ENCODE data around the gene MAFF. TPM values are rescaled to one million over a fixed set of nuclear protein-coding genes. Genes with fewer than 3 reads are reported as not detected.
A peak's percentile ranks its signal among the peaks of the same experiment; 100 is the strongest.
"Not testable (repeated sequence)": the region's sequence is repeated elsewhere in the genome, so short reads cannot be mapped to it uniquely, and the experiment has no call there.

Gene MAFF
- polyA plus RNA-seq, 1 donor = 20.2 TPM

DNA sequence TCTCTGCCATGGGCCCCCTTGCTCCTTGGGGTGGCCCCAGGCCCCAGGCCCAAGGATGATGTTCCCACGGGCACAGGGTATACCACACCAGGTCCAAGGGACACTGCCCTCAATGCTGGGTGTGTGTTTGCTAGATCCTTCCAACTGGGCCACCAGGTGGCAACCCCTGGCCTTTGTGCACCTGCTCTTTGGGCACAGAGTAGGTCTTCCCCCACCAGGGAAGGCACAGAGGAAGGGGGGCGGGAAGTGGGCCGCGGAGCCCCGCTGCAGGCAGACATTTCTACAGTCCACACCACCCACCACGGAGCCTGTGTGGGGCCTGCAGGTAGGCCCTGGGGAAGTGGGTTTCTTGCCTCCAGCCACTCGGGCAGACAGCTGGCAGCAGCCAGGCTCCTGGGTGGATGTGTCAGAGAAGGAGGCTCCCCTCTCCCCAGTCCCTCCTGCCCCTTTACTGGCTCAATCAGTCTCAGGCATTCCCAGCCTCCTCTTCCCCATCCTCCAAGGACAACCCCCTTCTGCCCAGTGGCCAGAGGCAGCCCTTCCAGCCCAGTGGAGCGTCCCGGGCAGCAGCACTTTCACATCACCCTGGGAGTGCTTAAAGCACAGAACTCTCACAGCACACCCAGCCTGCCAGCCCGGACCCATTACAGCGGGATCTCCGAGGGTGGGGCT, 21.6 kb downstream of the MAFF start:
- Histone ChIP-seq H3K9me3 (ENCODE audit: control insufficient read depth, low read depth, low read length) (no peaks in the 10 kb centered on the region), H3K27me3 (ENCODE audit: control insufficient read depth, insufficient read depth, low read length) (no peaks in the 10 kb centered on the region), H3K4me3 (ENCODE audit: low read length) (no peak overlapping the region), H3K36me3 (ENCODE audit: control insufficient read depth, insufficient read depth, low read length) (peaks cover 73% of the 10 kb centered on the region), H3K4me1 (ENCODE audit: control insufficient read depth, insufficient read depth, low read length) (peaks cover 23% of the 10 kb centered on the region), H3K27ac (ENCODE audit: low read length) (no peak overlapping the region)
- no CpG with 5 or more reads among the region's 12 CpGs for WGBS (ENCODE audit: insufficient coverage, low lambda C conversion rate)
- DNase-seq = no peak

DNA sequence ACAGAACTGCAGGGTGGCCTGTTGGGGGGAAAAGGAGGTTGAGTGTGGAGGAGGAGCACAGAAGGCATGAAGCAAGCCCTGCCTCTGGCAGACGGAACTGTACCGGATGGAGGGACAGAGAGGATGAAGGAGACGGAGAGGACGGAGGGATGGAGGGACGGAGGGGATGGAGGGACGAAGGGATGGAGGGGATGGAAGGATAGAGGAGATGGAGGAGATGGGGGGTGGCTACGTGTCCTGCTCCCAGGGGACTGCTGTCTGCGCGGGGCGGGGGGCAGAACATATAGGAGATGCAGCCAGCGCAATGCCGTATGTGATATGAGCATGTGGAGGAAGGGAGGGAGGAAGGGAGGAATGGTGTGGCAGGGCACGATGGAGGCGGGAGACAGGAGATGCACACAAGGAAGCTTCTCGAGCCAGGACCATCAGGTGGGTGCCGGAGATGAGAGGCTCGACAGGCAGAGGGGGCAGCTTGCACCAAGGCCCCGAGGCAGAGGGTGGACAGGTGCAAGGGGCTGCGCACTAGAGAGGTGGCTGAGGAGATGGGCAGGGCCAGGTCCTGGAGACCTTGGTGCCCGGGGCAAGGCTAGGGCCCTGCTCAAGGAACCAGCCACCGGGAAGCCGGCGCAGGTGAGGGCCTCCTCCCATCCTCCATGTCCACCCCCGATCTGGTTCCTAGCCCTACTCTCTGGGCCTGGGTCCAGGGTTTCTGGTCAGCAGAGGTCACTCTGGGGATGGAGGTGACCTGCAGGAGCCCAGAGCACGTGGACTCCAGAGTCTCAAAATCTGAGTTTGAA, 25.3 kb downstream of the MAFF start:
- Histone ChIP-seq H3K27me3 (ENCODE audit: control insufficient read depth, insufficient read depth, low read length) (no peaks in the 10 kb centered on the region), H3K27ac (ENCODE audit: low read length) (no peak overlapping the region), H3K36me3 (ENCODE audit: control insufficient read depth, insufficient read depth, low read length) (peaks cover 85% of the 10 kb centered on the region), H3K9me3 (ENCODE audit: control insufficient read depth, low read depth, low read length) (no peaks in the 10 kb centered on the region), H3K4me1 (ENCODE audit: control insufficient read depth, insufficient read depth, low read length) (peaks cover 22% of the 10 kb centered on the region), H3K4me3 (ENCODE audit: low read length) (no peak overlapping the region)
- DNase-seq = no peak
- 94% methylated on average over 7 of the region's 25 CpGs for WGBS (ENCODE audit: insufficient coverage, low lambda C conversion rate)

DNA sequence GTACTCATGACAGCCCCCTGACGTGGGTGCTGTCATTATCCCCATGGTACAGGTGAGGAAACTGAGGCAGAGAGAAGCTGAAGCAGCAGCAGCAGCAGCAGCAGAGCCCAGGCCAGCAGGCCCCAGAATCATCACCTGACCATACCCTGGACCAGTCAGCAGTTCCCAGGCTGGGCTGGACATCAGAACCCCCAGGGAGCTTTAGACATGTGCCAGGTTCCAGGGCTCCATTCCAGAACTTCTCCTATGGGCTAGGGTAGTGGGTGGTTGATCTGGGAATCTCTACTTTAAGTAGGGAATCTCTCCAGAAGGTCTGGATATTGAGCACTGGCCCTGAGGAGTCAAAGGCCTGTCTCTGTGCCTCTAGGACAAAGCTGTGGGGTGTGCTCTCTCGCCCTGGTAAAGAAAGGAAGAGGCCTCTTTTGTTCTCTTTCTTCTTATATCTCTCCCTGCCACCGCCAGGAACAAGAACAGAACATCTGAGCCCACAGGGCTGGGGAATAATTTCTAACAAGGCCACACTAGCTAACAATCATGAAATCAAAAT, 26.6 kb downstream of the MAFF start:
- no peaks in the 10 kb centered on the region for H3K27me3 ChIP-seq (ENCODE audit: control insufficient read depth, insufficient read depth, low read length)
- H3K9me3 ChIP-seq (ENCODE audit: control insufficient read depth, low read depth, low read length) = no peaks in the 10 kb centered on the region
- H3K36me3 ChIP-seq (ENCODE audit: control insufficient read depth, insufficient read depth, low read length) = peaks cover 85% of the 10 kb centered on the region
- peak overlapping the region; percentile 55 for H3K27ac ChIP-seq (ENCODE audit: low read length)
- WGBS (ENCODE audit: insufficient coverage, low lambda C conversion rate) = no CpG with 5 or more reads among the region's 3 CpGs
- H3K4me3 ChIP-seq (ENCODE audit: low read length) = no peak overlapping the region
- no peak for DNase-seq
- peaks cover 22% of the 10 kb centered on the region for H3K4me1 ChIP-seq (ENCODE audit: control insufficient read depth, insufficient read depth, low read length)

DNA sequence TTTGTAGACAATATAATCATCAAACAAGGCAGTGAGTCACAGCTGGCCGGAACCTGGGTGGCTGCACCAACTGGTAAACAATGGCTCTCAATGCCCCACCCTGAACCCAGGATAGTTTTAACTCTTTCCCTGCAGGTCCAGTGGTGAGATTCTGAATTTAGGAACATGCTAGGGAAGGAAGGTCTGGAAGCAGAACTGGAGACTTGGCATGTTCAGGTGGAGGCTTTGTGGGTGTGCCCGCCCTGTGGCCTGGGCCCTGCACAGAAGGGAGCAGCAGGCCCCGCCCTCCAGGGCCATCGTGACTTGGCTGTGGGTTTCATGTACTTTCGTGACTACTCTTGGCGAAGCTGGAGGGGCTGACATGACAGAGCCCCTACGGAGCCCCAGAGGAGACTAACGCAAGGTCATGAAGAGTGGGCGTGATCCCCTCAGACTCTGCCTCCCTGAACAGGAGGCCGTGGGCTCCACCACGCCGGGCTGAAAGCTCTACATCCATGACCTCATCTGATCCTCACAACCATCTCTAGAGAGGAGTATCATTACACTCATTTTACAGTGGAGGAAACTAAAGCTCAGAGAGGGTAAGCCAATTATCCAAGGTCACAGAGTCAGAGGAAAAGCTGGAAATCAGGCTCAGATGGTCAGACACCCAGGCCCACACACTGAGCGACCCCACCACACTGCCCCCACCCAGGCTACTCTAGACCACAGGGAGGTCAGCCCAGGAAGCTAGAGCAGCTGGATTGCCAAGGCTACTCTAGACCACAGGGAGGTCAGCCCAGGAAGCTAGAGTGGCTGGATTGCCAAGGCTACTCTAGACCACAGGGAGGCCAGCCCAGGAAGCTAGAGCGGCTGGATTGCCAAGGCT, 27.3 kb downstream of the MAFF start:
- peaks cover 22% of the 10 kb centered on the region for H3K4me1 ChIP-seq (ENCODE audit: control insufficient read depth, insufficient read depth, low read length)
- H3K9me3 ChIP-seq (ENCODE audit: control insufficient read depth, low read depth, low read length) = no peaks in the 10 kb centered on the region
- peaks cover 84% of the 10 kb centered on the region for H3K36me3 ChIP-seq (ENCODE audit: control insufficient read depth, insufficient read depth, low read length)
- H3K27me3 ChIP-seq (ENCODE audit: control insufficient read depth, insufficient read depth, low read length) = no peaks in the 10 kb centered on the region
- peak; percentile 34 to 55 for DNase-seq
- H3K4me3 ChIP-seq (ENCODE audit: low read length) = no peak overlapping the region
- H3K27ac ChIP-seq (ENCODE audit: low read length) = peak overlapping the region; percentile 55
- WGBS (ENCODE audit: insufficient coverage, low lambda C conversion rate) = no CpG with 5 or more reads among the region's 14 CpGs

DNA sequence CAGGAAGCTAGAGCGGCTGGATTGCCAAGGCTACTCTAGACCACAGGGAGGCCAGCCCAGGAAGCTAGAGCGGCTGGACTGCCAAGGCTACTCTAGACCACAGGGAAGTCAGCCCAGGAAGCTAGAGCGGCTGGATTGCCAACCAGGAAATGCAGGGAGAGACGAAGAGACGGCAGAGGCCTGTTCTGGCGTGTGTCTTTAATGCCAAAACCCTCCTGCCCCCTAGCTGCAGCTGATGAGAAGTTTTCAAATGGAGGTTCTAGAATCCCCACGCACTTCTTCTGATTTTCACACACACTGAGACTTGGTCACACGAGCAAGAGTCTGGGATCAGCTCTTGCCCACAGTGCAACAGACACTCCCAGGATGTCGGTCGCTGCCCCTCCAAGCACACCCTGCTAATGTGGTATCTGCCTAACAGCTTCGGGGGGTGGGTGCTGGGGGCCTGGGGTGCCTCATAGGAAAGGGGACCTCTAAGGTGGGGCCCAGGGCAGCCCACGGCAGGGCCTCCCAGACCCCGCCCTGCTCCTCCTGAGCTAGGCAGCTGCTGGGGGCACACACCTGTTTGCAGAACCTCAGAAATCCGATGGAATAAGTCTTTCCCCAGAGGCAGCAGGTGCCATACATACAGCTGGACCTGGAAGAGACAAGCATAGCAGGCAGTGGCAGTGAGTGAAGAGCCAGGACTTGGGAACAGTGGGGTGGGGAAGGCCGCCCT, 28.5 kb downstream of the MAFF start:
- peak overlapping the region; percentile 9 for H3K27ac ChIP-seq (ENCODE audit: low read length)
- DNase-seq = peak; percentile 61 to 76
- peaks cover 22% of the 10 kb centered on the region for H3K4me1 ChIP-seq (ENCODE audit: control insufficient read depth, insufficient read depth, low read length)
- no peaks in the 10 kb centered on the region for H3K27me3 ChIP-seq (ENCODE audit: control insufficient read depth, insufficient read depth, low read length)
- H3K4me3 ChIP-seq (ENCODE audit: low read length) = no peak overlapping the region
- peaks cover 85% of the 10 kb centered on the region for H3K36me3 ChIP-seq (ENCODE audit: control insufficient read depth, insufficient read depth, low read length)
- 0% methylated on average over 1 of the region's 15 CpGs for WGBS (ENCODE audit: insufficient coverage, low lambda C conversion rate)
- H3K9me3 ChIP-seq (ENCODE audit: control insufficient read depth, low read depth, low read length) = no peaks in the 10 kb centered on the region

DNA sequence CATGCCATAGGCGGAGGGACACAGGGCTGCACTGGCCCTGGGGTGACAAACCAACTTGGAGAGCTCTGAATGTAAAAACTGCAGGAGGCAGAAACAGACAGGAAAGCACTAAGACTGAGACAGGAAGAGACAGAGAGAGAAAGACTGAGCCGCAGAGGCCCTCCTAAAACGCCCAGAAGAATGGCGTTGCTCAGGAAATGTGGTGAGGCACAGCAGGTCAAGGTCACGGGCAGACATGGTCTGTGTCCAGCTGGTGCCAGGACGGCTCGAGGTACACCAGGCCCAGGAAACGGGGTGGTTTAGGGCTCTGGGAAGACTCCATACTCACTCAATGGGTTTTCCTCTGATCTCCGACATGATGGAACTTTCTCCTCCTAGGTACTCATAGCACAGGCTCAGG, 29.1 kb downstream of the MAFF start:
- H3K9me3 ChIP-seq (ENCODE audit: control insufficient read depth, low read depth, low read length) = no peaks in the 10 kb centered on the region
- DNase-seq = no peak
- peaks cover 85% of the 10 kb centered on the region for H3K36me3 ChIP-seq (ENCODE audit: control insufficient read depth, insufficient read depth, low read length)
- H3K27me3 ChIP-seq (ENCODE audit: control insufficient read depth, insufficient read depth, low read length) = no peaks in the 10 kb centered on the region
- WGBS (ENCODE audit: insufficient coverage, low lambda C conversion rate) = no CpG with 5 or more reads among the region's 9 CpGs
- peaks cover 22% of the 10 kb centered on the region for H3K4me1 ChIP-seq (ENCODE audit: control insufficient read depth, insufficient read depth, low read length)
- no peak overlapping the region for H3K4me3 ChIP-seq (ENCODE audit: low read length)
- H3K27ac ChIP-seq (ENCODE audit: low read length) = peak overlapping the region; percentile 9

DNA sequence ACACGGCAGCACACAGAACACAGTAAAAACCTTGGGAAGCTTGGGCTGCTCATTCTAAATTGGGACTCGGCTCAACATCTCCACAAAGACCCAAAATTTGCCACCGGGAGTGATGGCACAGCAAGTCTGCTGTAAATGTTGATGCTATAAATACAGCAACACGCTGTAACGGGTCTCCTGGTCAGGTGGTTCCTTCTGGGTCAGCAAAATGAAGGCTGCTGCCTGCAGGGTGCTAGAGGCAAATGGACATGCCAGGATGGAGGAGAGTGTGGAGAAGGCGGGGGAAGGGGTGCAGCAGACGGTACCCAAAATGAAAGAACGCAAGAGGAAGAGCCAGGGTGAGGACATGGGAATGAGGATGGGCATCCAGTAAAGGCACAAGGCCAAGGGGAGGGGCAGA, 30.4 kb downstream of the MAFF start:
- WGBS (ENCODE audit: insufficient coverage, low lambda C conversion rate) = no CpG with 5 or more reads among the region's 8 CpGs
- Histone ChIP-seq H3K4me1 (ENCODE audit: control insufficient read depth, insufficient read depth, low read length) (peaks cover 24% of the 10 kb centered on the region), H3K9me3 (ENCODE audit: control insufficient read depth, low read depth, low read length) (no peaks in the 10 kb centered on the region), H3K27me3 (ENCODE audit: control insufficient read depth, insufficient read depth, low read length) (no peaks in the 10 kb centered on the region), H3K27ac (ENCODE audit: low read length) (no peak overlapping the region), H3K36me3 (ENCODE audit: control insufficient read depth, insufficient read depth, low read length) (peaks cover 86% of the 10 kb centered on the region), H3K4me3 (ENCODE audit: low read length) (no peak overlapping the region)
- DNase-seq = no peak

DNA sequence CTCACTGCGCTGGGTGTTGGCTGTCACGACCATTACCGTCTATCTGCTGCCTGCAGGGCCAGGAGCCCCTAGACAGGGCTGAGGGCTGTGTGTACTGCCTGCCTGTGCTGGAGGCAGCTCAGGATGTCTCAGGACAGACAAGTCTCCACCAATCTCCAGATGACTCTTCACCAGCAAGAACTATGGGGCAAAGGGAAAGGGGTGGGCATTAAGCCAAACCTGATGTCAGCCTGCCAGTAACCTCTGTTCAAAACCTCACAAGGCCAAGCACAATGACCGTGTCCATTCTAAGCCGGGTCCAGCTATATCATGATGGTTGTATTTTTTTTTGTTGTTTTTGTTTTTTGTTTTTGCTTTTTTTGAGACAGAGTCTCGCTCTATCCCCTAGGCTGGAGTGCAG, 31.6 kb downstream of the MAFF start:
- Histone ChIP-seq H3K4me3 (ENCODE audit: low read length) (no peak overlapping the region), H3K9me3 (ENCODE audit: control insufficient read depth, low read depth, low read length) (no peaks in the 10 kb centered on the region), H3K36me3 (ENCODE audit: control insufficient read depth, insufficient read depth, low read length) (peaks cover 79% of the 10 kb centered on the region), H3K4me1 (ENCODE audit: control insufficient read depth, insufficient read depth, low read length) (peaks cover 22% of the 10 kb centered on the region), H3K27me3 (ENCODE audit: control insufficient read depth, insufficient read depth, low read length) (no peaks in the 10 kb centered on the region), H3K27ac (ENCODE audit: low read length) (no peak overlapping the region)
- 100% methylated on average over 3 of the region's 6 CpGs for WGBS (ENCODE audit: insufficient coverage, low lambda C conversion rate)
- no peak for DNase-seq

DNA sequence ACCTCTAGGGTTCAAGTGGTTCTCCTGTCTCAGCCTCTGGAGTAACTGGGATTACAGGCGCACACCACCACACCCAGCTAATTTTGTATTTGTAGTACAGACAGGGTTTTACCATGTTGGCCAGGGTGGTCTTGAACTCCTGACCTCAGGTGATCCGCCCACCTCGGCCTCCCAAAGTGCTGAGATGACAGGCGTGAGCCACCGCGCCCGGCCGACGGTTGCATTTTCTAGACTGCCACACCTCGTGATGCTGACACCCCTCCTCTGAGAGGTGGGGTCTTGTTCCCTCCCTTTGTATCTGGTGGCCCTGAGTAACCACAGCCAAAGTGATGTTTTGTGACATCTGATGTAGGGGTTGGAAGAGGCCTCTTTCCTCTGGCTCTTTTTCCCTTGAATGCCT, 32.1 kb downstream of the MAFF start:
- peaks cover 22% of the 10 kb centered on the region for H3K4me1 ChIP-seq (ENCODE audit: control insufficient read depth, insufficient read depth, low read length)
- not testable (repeated sequence) for H3K4me3 ChIP-seq (ENCODE audit: low read length); H3K27me3 ChIP-seq (ENCODE audit: control insufficient read depth, insufficient read depth, low read length); H3K27ac ChIP-seq (ENCODE audit: low read length); DNase-seq; H3K9me3 ChIP-seq (ENCODE audit: control insufficient read depth, low read depth, low read length)
- no CpG with 5 or more reads among the region's 10 CpGs for WGBS (ENCODE audit: insufficient coverage, low lambda C conversion rate)
- peaks cover 78% of the 10 kb centered on the region for H3K36me3 ChIP-seq (ENCODE audit: control insufficient read depth, insufficient read depth, low read length)
